HCT116 (cell line): ENCODE results near the gene ZNF469. TPM values are rescaled to one million over a fixed set of nuclear protein-coding genes. Genes with fewer than 3 reads are reported as not detected.

Experiments
- ATAC-seq: fragments of 200-7000 bp; cut with Tn5 transposase; 2 replicates; pipeline ENCODE4 v1.9.1; 2020; ENCODE audit warnings: mild to moderate bottlenecking, moderate library complexity
- BruUV-seq: library from RNA; stranded (reverse); fragments of 400-500 nt; replicated peaks from 2 replicates; lab custom pipeline; 2021; lab: Mats Ljungman, UMichigan
- CTCF ChIA-PET: fragments of 300-600 bp; sonication (Branson Sonifier 250); formaldehyde crosslinking; loops from one replicate; lab custom pipeline; 2021; ENCODE audit warnings: antibody characterized with exemption; lab: Charles Lee
- POLR2A ChIA-PET: fragments of 300-600, 350-600 bp; sonication (Branson Sonifier 250); formaldehyde crosslinking; loops from one replicate; lab custom pipeline; 2021; ENCODE audit warnings: antibody characterized with exemption; lab: Charles Lee
- RAD21 ChIA-PET, 2 experiments: fragments of 300-600 bp; sonication (Branson Sonifier 250); formaldehyde crosslinking; loops; one replicate each; lab custom pipeline; 2023; ENCODE audit warnings: low total read pairs in 2 of 2; ENCODE audit not compliant: uncharacterized antibody in 2 of 2, unreplicated experiment in 2 of 2, low non-redundant PET in 1 of 2; lab: Charles Lee
- DNase-seq: peaks from one replicate; pipeline ENCODE4 v3.0.0-alpha.2; 2010; ENCODE audit warnings: low read depth, low spot score
- H2AFZ ChIP-seq: fragments of 200-600 bp; shearing (Covaris generic), sonication (generic); 2 replicates; pipeline ENCODE4 v1.6.1; 2017; ENCODE audit warnings: low read depth, mixed run types, mixed read lengths, antibody characterized with exemption, low read length; ENCODE audit not compliant: poor library complexity, severe bottlenecking
- H3K27ac ChIP-seq: 2 replicates; pipeline ENCODE4 v1.5.1; 2012; ENCODE audit warnings: low read depth, low read length
- H3K27me3 ChIP-seq: fragments of 200-600 bp; sonication (generic); 2 replicates; pipeline ENCODE4 v1.6.1; 2016; ENCODE audit warnings: mixed run types, low read length, mixed read lengths; ENCODE audit not compliant: insufficient read depth
- H3K36me3 ChIP-seq, 2 experiments: fragments of 200-500 bp in 1 of 2; fragments of 200-600 bp in 1 of 2; sonication (Bioruptor generic) in 1 of 2; sonication (generic) in 1 of 2; 2 replicates each; pipeline versions ENCODE4 v1.5.1 to v1.6.1; 2014 to 2016; ENCODE audit warnings: low read length in 2 of 2, inconsistent platforms in 1 of 2, mixed read lengths in 1 of 2, mixed run types in 1 of 2; ENCODE audit not compliant: insufficient read depth in 2 of 2, control insufficient read depth in 1 of 2
- H3K4me1 ChIP-seq, 2 experiments: fragments of 200-600 bp in 1 of 2; sonication (generic) in 1 of 2; 2 replicates each; pipeline versions ENCODE4 v1.5.1 to v1.6.1; 2012 to 2017; ENCODE audit warnings: low read length in 2 of 2, inconsistent platforms in 1 of 2, mild to moderate bottlenecking in 1 of 2, mixed read lengths in 1 of 2, mixed run types in 1 of 2, moderate library complexity in 1 of 2; ENCODE audit not compliant: insufficient read depth in 2 of 2, control insufficient read depth in 1 of 2
- H3K4me2 ChIP-seq: fragments of 200-600 bp; sonication (generic); 2 replicates; pipeline ENCODE4 v1.6.1; 2017; ENCODE audit warnings: mixed run types, low read length, mixed read lengths
- H3K4me3 ChIP-seq, 2 experiments: fragments of 200-600 bp in 1 of 2; sonication (generic) in 1 of 2; replicated peaks in 1 of 2; 2 replicates each; pipeline ENCODE4 v1.5.1; 2011 to 2016; ENCODE audit warnings: low read length in 2 of 2, control low read depth in 1 of 2, low read depth in 1 of 2, mild to moderate bottlenecking in 1 of 2, mixed read lengths in 1 of 2, mixed run types in 1 of 2
- H3K79me2 ChIP-seq: fragments of 200-600 bp; sonication (generic); 2 replicates; pipeline ENCODE4 v1.6.1; 2017; ENCODE audit warnings: mild to moderate bottlenecking, mixed run types, low read length, moderate library complexity, mixed read lengths; ENCODE audit not compliant: insufficient read depth
- H3K9ac ChIP-seq: fragments of 200-600 bp; sonication (generic); 2 replicates; pipeline ENCODE4 v1.6.1; 2016; ENCODE audit warnings: low read length, mixed read lengths
- H3K9me2 ChIP-seq: fragments of 200-600 bp; sonication (generic), shearing (Covaris generic); 2 replicates; pipeline ENCODE4 v1.6.1; 2017; ENCODE audit warnings: mixed run types, mild to moderate bottlenecking, moderate library complexity; ENCODE audit not compliant: insufficient read depth
- H3K9me3 ChIP-seq, 2 experiments: fragments of 200-500 bp in 1 of 2; fragments of 200-600 bp in 1 of 2; sonication (Bioruptor generic) in 1 of 2; sonication (generic) in 1 of 2; 2 replicates each; pipeline ENCODE4 v1.6.1; 2014 to 2017; ENCODE audit warnings: low read length in 2 of 2, mixed read lengths in 2 of 2, inconsistent platforms in 1 of 2, low read depth in 1 of 2, mild to moderate bottlenecking in 1 of 2, mixed run types in 1 of 2, moderate library complexity in 1 of 2; ENCODE audit not compliant: control insufficient read depth in 1 of 2, insufficient read depth in 1 of 2
- H4K20me1 ChIP-seq: fragments of 200-600 bp; sonication (generic), shearing (Covaris generic); 2 replicates; pipeline ENCODE4 v1.6.1; 2017; ENCODE audit warnings: mixed run types, mild to moderate bottlenecking, moderate library complexity; ENCODE audit not compliant: insufficient read depth
- ATF3 ChIP-seq: IDR thresholded peaks from 2 replicates; pipeline ENCODE4 v1.6.1; 2012
- CBX3 ChIP-seq: IDR thresholded peaks from 2 replicates; pipeline ENCODE4 v1.6.1; 2012; ENCODE audit warnings: low read depth
- CEBPB ChIP-seq: IDR thresholded peaks from 2 replicates; pipeline ENCODE4 v1.6.1; 2012; ENCODE audit warnings: low read depth
- CTCF ChIP-seq, 3 experiments: fragments of 200-600 bp in 1 of 3; sonication (generic) in 1 of 3; IDR thresholded peaks in 2 of 3; conservative IDR thresholded peaks in 1 of 3; 2 replicates each; pipeline ENCODE4 v1.5.1; 2012 to 2017; ENCODE audit warnings: low read depth in 2 of 3, low read length in 2 of 3, antibody characterized with exemption in 1 of 3, borderline replicate concordance in 1 of 3, control low read depth in 1 of 3, mild to moderate bottlenecking in 1 of 3, mixed read lengths in 1 of 3, mixed run types in 1 of 3, moderate library complexity in 1 of 3; ENCODE audit not compliant: insufficient read depth in 1 of 3
- EGR1 ChIP-seq: IDR thresholded peaks from 2 replicates; pipeline ENCODE4 v1.6.1; 2012; ENCODE audit warnings: low read depth
- ELF1 ChIP-seq: IDR thresholded peaks from 2 replicates; pipeline ENCODE4 v1.6.1; 2012; ENCODE audit warnings: low read depth, borderline replicate concordance
- EZH2phosphoT487 ChIP-seq: fragments of 200-600 bp; IDR thresholded peaks from 2 replicates; pipeline ENCODE4 v1.6.1; 2018; ENCODE audit warnings: antibody characterized with exemption, borderline replicate concordance
- FOSL1 ChIP-seq: IDR thresholded peaks from 2 replicates; pipeline ENCODE4 v1.6.1; 2012; ENCODE audit warnings: low read depth
- POLR2A ChIP-seq: IDR thresholded peaks from 2 replicates; pipeline ENCODE4 v1.7.0; 2011; ENCODE audit warnings: borderline replicate concordance; ENCODE audit not compliant: insufficient read depth, insufficient read length; ENCODE audit errors: extremely low read depth
- POLR2AphosphoS5 ChIP-seq: IDR thresholded peaks from 2 replicates; pipeline ENCODE4 v1.6.1; 2011; ENCODE audit warnings: mild to moderate bottlenecking, low read depth, low read length, moderate library complexity
- RAD21 ChIP-seq: IDR thresholded peaks from 2 replicates; pipeline ENCODE4 v1.6.1; 2012; ENCODE audit warnings: low read depth, mild to moderate bottlenecking
- SIN3A ChIP-seq: IDR thresholded peaks from 2 replicates; pipeline ENCODE4 v1.6.1; 2012; ENCODE audit warnings: low read depth
- SP1 ChIP-seq: IDR thresholded peaks from 2 replicates; pipeline ENCODE4 v1.6.1; 2012; ENCODE audit warnings: low read depth
- SRF ChIP-seq: IDR thresholded peaks from 2 replicates; pipeline ENCODE4 v1.6.1; 2012; ENCODE audit warnings: low read depth
- TCF7L2 ChIP-seq: IDR thresholded peaks from 2 replicates; pipeline ENCODE4 v1.7.0; 2011; ENCODE audit warnings: borderline replicate concordance, inconsistent platforms; ENCODE audit not compliant: insufficient read depth, insufficient read length; ENCODE audit errors: extremely low read depth
- ZFX ChIP-seq: fragments of 450-650 bp; IDR thresholded peaks from 2 replicates; pipeline ENCODE4 v1.6.1; 2017
- ZNF274 ChIP-seq: fragments of 200-500 bp; sonication (Bioruptor generic); IDR thresholded peaks from 2 replicates; pipeline ENCODE4 v1.6.1; 2014; ENCODE audit warnings: mild to moderate bottlenecking, low read depth, low read length, inconsistent platforms
- intact Hi-C: fragments of 100-400 bp; cut with micrococcal nuclease; formaldehyde crosslinking; loops from 2 replicates; pipeline ENCODE4 v1.10.0; 2022
- total RNA-seq: library from RNA; stranded (reverse); gene quantifications from one replicate; pipeline ENCODE4 v1.2.1, GENCODE V29; 2021; ENCODE audit not compliant: unreplicated experiment

ZNF469 gene
- total RNA-seq, 1 experiment from 2014 or later, result 5.9 TPM

- Histone ChIP-seq H3K27ac (no peak overlapping the region), H3K9ac (no peak overlapping the region), H3K79me2 (no peaks in the 10 kb centered on the region), H3K27me3 (peaks cover 23% of the 10 kb centered on the region; the same call in 1 of the 2 replicates)
- ChIA-PET POLR2A (no interaction called here), RAD21 (no interaction called here)
- BruUV-seq, result no TSS peak
- no peak for TF ChIP-seq ZFX
- no peak for TF ChIP-seq EGR1
- TF ChIP-seq, all 23 proteins: peak for 0
- H3K36me3 ChIP-seq, result no peaks in the 10 kb centered on the region
- no peaks in the 10 kb centered on the region for H3K9me3 ChIP-seq
- H3K4me3 ChIP-seq, result no peak overlapping the region
- intact Hi-C loops, result no loop called here
- ATAC-seq, result no peak
- CTCF ChIA-PET, result no interaction called here
- no peaks in the 10 kb centered on the region for H3K9me2 ChIP-seq
- no peaks in the 10 kb centered on the region for H4K20me1 ChIP-seq
- no peak overlapping the region for H3K4me2 ChIP-seq
- DNase-seq, result no peak
- H3K4me1 ChIP-seq, result no peaks in the 10 kb centered on the region
- no peak overlapping the region for H2AFZ ChIP-seq
These were observed 16.1 kb upstream of the ZNF469 start for GRCh38 chr16:88366704-88367047.

GRCh38 chr16:88367560-88367959 is 15.2 kb upstream of the ZNF469 start:
- no peak for TF ChIP-seq SIN3A
- no peak for TF ChIP-seq POLR2A
- TF ChIP-seq SRF, result no peak
- TF ChIP-seq POLR2AphosphoS5, result no peak
- TF ChIP-seq CBX3, result no peak
- no peak for TF ChIP-seq CTCF (IDR thresholded peaks at IDR 0.05 in 2 of 3, conservative IDR thresholded peaks at IDR 0.05 in 1 of 3; ENCODE audit: borderline replicate concordance in 1 of 3, insufficient read depth in 1 of 3, low read depth in 2 of 3, low read length in 2 of 3)
- no peak for TF ChIP-seq ELF1
- no peak for TF ChIP-seq ATF3
- no peak for TF ChIP-seq EGR1
- TF ChIP-seq RAD21, result no peak
- no peak for TF ChIP-seq SP1
- TF ChIP-seq ZNF274, result no peak
- TF ChIP-seq TCF7L2, result no peak
- TF ChIP-seq CEBPB, result no peak
- TF ChIP-seq FOSL1, result no peak
- TF ChIP-seq EZH2phosphoT487, result no peak
- TF ChIP-seq, all 23 proteins: peak for 0
- no TSS peak for BruUV-seq
- Histone ChIP-seq H3K9ac (no peak overlapping the region), H2AFZ (no peak overlapping the region), H3K27ac (no peak overlapping the region), H3K27me3 (peaks cover 14% of the 10 kb centered on the region; the same call in 1 of the 2 replicates), H4K20me1 (no peaks in the 10 kb centered on the region), H3K9me2 (no peaks in the 10 kb centered on the region), H3K36me3 (no peaks in the 10 kb centered on the region), H3K4me3 (no peak overlapping the region), H3K9me3 (no peaks in the 10 kb centered on the region; a peak in 1 of 4 replicates), H3K79me2 (no peaks in the 10 kb centered on the region), H3K4me1 (no peaks in the 10 kb centered on the region), H3K4me2 (no peak overlapping the region)
- intact Hi-C loops, result no loop called here
- ATAC-seq (no peak), DNase-seq (no peak)
- POLR2A ChIA-PET, result no interaction called here
- CTCF ChIA-PET, result no interaction called here
- RAD21 ChIA-PET, result no interaction called here
